Left renal cortex interstitium (tissue), 4 donors: ENCODE measurements around the gene AUTS2. TPM values are rescaled to one million over a fixed set of nuclear protein-coding genes. Genes with fewer than 3 reads are reported as not detected.

Experiments
- DNase-seq, 4 donors: peaks; one replicate each; pipeline ENCODE4 v3.0.0-alpha.2; 2013; ENCODE audit warnings: low read depth in 4 of 4, low spot score in 2 of 4, missing footprints in 1 of 4
- polyA plus RNA-seq, 4 donors: library from polyadenylated mRNA; unstranded; fragments of 120-200 nt; gene quantifications; one replicate each; pipeline ENCODE4 v1.2.1, GENCODE V29; 2013; ENCODE audit not compliant: insufficient read length in 4 of 4

The AUTS2 gene
- polyA plus RNA-seq, 4 donors: 56.5 to 144 (median 82.8) TPM

DNA sequence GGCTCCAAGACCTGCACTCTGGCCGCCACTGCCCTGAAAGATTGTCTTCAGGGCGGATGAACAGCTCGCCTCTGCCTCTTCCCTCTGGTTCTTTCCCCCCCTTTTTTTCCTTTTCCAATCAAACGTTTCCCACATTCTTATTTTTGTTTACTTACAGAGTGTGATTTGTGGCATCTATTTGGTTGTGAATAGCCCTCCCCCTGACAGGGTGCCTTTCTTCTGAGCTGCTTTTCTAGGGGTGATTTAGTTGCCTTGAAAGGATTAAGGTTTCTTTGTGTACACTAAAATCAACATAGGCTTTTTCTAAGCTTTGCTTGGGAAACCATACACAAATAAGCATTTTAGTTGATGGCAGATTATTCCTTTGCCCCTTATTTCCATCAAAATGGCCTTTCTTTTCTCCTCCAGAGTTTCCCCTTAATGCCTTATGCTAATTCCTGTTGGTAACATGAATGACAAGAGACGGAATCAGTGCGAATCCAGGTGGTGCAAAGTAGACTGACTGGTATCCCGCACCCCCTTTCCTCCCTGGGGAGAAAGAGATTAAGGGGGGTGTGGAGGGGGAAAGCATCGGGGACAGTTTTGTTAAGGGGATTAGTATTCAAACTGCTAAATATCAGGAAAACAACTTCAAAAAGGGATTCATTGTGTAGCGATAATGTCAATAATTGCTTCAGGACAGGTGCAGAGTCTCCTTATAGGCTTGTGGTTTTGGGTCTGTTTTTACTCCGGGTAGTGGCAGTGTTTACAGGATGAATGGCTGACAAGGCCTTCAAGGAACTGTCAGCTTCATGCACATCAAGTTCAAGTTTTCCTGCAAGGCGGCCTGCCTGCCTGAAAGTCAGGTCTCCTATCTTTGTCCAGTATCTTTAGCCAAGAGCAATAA, 1102.0 kb downstream of the AUTS2 start:
- DNase-seq: no peak

DNA sequence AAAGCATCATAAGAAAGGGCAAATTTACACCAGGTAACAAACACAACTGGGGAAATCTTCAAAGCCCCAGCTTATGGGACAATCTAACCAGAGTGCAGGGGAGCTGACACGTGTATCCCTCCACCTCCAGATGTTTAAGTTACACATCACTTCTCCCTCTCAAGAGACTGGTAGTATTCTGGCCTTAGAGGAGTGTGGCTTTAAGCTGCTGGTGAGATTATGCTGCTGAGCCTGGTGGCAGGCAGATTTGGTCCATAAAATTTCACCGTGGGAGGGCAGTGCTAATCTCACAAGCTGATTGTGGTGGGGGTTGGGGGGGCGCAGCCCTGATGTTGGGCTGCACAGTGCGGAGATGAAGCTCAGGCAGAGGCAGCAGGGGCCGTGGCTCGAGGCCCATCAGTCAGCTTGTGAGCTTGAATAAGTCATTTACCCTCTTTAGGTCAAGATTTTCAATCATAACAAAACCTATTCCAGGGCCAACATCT, 1102.7 kb downstream of the AUTS2 start:
- DNase-seq: no peak

DNA sequence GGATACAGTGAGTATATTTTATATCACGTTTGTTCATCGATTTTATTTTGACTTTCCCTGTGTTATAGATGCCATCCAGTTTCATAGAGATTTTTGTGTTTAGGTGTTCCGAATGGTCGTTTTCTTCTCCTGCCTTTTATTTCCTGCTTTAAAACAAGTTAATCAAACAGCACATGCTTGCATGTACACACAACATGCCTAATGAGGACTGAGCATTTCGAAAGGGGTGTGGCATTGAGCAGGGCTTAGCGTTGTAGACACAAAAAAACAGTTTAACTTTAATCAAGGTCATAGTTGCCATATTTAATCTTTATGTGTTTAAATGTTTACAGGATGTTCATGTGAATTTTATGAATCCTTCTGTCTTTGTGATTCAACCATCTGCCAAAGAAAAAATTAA, 1103.2 kb downstream of the AUTS2 start:
- DNase-seq: no peak

DNA sequence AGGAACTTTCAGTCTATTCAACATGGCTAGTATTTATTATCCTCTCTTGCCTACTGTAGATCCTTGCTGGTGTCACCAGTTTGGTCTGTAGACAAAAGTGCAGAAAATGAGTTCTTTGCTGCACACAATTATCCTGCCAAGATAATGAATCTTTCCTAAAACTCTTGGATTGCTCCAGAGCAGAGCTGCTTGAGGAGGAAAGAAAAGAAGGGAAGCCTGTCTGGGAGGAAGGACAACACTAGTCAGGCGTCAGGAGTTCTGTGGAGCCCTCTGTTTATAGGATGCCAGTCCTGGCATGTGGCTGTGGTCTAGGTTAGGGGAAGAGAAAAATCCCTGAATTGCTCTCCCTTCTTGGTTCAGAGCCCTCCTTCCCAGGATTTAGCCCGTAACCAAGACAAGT, 1103.7 kb downstream of the AUTS2 start:
- no peak for DNase-seq

DNA sequence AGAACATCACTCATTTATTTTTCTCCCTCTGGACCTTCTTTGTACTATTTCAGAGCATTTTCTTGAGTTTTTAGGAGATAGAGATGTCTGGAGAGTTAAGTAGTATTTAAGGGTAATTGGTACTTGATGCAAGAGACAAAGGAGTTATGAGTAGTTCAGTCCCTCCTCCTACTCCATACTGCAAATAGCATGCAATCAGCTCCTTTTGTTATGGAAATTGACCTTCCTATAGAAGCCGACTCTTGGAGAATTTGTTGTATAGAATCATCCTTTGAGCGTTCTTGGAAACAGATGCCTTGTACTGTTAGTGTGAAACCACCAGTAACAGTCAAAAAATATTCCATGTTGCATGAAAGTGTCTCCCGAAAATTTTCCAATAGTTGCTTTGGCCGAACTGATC, 1105.5 kb downstream of the AUTS2 start:
- no peak for DNase-seq

DNA sequence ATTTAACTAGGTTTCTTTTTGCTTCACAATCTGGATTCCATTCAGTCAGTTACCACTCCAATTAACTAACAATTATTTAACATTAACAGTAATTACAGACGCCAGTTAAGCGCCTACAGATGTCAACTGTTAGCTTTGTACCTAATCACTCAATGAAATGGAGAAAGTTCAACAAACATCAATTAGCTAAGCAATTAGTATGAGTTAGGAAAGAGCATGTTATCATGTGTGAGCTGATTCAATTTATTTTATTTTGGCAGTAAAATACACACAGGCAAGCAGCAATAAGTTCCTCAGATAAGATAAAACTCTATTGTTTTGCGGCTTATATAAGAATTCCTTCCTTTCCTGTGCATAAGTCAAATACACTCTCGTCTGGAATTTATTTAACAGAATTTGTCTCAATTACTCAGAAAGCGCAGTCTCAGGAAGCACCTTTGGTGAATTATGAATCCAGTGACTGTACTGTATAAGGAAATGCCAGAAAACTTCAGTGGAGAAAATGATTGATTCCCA, 1106.6 kb downstream of the AUTS2 start:
- DNase-seq: no peak

DNA sequence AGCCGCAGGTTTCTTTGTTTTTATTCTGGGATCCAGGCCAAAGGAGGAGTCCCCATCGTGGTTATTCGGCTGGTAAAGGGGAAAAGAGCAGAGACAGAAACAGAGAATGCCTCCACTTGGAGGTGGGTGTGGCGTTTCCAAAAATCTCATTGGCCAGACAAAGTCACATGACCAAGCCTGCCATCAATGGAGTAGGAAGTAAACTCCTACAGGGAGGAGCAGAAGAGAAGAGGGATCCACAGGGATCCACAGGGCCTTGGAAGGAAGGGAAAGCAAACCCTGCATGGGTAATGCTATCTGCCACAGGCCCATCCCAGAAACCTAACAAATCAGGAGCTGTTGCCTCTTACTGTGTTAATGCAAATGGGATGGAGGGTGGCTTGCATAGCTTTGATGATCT, 1107.9 kb downstream of the AUTS2 start:
- DNase-seq: no peak

DNA sequence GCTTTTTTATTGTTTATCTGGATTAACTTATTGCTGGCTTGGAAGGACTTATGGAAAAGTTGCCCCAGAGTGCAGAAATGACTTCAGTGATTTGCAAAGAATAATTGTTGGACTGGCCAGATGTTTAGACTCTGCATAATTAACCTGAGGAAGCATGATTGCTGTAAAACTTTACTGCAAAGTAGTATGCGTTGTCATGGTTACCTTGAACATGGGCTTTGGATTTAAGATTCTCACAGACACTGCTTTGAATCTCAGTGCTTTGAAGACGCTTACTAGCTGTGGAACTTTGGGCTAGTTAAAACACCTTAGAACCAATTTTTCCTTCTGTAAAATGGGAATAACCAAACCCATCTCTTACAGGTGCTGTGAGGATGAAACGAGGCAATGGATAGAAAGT, 1108.4 kb downstream of the AUTS2 start:
- no peak for DNase-seq

DNA sequence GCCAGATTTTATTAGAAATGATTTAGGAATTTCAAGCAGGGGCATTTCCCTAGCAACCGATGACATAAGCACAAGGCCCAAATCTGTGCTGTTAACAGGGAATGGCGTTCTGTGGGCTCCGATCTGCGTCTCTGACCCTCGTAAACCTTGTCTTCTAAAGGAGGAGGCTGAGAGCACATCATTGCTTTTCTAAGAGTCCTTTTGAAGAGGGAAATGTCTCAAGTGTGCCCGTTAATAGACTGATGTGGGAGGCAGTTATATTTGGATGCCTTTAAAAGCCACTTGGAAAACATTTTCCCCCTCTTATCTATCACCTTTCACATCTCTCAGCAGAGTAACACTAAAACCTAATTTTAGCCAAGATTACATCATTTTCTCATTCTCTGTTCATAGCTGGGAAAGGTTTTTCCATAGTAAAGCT, 1109.6 kb downstream of the AUTS2 start:
- no peak for DNase-seq

DNA sequence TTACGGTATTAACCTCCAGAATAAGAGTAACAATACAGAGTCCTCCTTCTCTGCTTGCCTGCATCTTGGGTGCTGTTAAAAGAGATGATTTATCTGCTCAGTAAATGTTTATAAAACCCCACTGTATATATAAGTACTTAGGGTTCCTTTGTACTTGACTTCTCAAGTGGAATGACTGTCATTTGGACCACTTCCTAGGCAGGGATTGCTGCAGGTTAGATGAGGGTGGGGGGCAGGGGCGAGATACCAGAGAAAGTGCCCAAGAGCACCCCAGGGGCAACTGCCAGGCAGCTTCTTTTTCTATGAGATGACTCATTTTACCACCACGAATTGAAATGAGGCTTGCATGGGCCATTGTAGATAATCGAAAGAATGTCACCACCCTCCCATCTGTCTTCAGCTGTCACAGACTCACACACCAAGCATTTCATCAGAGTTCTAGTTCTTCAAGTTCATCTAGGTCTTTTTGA, 1111.8 kb downstream of the AUTS2 start:
- no peak for DNase-seq

DNA sequence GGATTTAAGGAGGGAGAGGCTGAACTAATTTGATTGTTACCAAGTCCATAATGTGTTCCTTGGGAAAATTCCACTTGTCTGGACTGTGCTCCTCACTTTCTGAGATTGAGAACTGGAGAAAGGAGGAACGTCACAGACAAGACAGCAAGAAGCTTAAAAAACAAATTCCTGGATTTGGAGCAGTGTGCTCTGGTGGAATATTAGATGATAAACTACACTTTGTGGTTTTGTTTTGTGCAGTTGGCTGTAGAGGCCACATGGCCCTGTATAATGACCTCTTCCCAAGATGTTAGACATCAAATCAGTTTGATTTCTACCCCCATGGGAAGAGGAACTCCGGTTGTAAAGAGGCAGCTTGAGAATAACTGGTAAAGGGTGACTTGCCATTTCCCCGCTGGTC, 1112.4 kb downstream of the AUTS2 start:
- no peak for DNase-seq

DNA sequence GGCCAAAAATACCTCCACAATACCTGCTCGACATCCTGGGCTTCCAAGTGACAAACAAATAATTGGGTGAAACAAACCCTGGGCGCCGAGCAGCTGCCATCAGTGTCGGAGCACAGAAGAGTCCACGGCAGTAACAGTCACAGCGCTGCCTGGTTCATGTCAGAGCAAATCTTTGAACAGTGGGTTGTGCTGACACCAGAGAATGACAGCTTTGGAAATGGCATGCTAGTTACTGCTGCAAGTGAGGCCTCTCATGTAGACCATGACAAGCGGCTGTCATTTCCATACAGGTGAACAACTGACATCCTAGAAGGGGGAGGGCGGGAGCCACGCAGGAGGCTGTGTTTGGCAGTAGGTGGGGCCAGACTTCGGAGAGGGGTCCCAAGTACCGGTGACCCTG, 1113.2 kb downstream of the AUTS2 start:
- DNase-seq: no peak

DNA sequence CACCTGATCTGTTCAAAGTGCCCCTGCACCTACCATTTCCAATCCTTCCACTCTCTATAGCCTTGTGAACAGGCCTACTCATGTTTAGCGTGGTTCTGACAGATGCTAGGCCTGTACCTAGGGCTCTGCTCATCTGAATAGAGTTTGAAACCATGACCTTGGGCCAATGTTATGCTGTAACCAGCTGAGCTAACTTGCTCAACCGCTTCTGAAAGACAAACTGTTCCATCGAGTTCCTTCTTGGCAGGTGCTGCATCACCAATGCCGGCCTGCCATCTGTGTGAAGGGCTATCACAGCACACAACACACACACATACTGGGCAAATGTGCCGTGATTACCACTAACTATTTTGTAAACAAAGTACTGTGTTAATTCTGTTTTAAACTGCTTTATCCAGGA, 1114.7 kb downstream of the AUTS2 start:
- DNase-seq: no peak

DNA sequence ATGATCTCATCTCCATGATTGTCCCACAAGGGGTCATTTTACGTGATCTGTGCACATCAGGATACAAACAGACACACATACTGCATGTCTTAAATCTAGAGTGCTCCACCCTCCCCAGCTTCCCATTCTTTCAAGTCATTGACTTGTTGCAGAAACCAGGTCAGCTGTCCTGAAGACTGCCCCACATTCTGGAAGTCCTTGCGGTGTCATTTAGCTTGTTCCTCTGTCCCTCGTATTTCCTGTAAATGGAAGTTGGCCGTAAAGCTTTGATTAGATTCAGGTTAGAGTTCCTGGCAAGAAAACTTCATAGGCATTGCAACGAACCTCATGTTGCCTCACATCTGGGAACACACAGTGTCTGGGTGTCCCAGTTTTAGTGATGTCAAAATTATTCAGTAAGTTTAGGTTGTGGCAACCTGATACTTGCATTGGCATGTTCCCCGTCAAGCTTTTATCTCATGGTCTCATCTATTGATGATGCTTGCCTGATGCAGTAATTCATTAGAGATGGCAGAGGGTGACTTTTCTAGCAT, 1116.3 kb downstream of the AUTS2 start:
- DNase-seq: no peak

DNA sequence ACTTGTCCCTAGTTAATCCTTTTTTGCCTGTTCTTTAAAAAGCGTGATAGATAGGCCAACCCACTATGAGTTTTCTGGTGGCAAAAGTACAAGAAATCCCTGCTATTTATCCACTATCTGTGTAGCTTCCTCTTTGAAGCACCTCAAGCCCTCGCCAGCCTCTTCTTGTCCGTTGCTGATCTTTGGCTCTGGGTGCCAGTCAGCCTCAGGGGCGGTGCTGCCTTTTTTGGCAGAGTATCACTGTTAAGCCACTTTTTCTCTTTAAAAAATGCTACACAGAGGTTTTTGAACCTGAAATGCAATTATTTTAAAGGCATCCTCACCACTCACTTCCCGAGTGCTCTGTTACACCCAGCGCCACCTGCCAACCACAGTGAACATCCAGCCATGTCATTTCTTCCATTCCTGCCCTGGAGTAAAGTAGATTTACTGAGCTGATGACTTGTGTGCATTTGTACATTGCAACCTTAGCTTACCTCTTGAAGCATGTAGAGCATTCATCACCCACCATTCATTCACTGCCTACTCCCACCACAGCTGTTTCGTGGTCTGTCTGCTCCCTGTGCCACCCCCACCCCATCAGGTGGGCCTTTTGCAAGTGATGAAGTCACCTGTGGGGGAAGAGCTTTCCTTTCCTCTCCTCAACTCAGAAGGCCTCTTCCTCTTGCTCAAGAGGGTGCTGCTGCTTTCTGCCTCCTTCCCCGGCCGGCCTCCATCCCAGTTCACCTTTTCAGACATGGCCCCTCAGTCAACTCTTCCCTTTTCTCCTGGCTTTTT, 1119.5 kb downstream of the AUTS2 start:
- no peak for DNase-seq

DNA sequence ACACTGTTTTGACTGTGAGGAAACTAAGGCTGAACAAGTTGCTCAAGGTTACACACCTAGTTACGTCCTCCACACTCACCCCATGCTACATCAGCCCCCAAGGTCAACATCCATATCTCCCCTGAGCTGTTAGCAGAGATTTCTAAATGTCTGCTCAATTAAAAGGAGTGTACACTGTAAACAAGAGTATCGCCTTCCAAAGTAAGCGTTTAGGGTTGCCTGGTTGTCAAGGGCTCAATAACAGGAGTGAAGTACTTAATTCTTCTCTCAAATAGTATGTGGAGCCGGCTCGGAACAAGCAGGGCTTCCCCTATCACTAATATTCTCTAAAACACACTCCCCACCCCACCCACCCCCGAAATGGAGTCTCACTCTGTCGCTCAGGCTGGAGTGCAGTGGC, 1120.8 kb downstream of the AUTS2 start:
- DNase-seq: no peak

DNA sequence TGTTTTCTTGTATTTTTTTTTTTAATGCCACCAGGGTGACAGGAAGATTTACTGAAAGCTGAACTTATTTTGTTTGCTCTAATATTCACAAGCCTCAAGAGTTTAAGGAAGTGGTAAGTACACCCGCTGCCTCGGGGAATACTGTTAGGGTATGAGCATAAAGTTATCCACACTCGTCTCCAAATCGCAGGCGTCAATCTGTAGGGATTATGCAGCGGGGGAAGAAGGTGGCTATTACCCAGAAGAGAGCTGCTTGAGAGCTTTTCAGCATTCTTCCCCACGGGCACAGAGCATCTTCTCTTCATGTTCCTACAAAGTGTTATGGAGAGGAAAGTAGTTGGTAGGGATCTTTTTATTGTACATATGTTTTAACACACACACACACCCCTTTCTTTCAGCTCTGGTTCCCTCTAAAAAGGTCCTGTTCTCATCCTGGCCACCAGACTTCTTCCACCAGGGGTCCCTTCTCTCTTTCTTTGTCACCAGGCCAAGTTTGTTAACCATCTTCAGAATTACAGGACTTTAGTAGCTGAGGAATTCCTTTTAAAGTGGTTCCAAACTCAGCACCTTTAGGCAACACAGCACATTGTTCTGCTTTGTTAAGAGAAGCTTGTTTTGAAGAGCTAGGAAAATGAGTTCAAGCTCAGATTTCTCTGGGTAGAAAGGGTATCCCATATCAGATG, 1122.1 kb downstream of the AUTS2 start:
- DNase-seq: no peak

DNA sequence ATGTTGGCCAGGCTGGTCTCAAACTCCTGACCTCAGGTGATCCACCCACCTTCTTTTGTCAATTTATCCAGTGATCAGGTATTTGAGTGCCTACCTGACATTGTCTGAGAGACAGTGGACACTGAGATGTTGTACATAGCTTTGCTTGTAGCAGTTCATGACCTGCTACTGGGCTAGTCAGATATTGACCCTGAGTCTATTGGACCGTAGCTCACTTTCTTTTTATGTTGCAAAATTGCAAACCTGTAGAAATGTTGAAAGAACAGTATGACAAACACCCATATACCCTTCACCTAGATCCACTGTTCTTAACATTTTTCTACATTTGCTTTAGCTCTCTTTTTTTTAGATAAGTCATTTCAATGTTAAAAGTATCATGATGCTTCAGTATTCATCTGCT, 1123.2 kb downstream of the AUTS2 start:
- no peak for DNase-seq

DNA sequence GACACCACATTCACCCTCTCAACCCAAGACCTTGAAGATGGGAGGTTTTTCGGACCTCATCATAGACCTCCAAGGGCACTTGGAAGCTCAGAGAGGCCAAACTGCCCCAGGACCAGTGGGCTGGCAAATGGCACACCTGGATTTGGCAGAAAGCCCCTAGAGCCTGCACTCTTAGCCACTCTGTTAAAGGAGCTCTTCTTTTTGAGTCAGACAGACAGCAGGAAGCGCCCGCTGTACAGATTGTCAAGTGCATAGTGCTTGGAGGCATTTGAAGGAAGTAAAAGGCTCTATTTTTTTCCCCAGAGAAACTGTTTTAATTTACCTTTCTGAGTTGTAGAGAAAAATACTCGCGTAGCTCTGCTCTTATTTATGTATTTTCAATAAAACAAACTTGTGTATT, 1125.1 kb downstream of the AUTS2 start:
- DNase-seq: no peak

DNA sequence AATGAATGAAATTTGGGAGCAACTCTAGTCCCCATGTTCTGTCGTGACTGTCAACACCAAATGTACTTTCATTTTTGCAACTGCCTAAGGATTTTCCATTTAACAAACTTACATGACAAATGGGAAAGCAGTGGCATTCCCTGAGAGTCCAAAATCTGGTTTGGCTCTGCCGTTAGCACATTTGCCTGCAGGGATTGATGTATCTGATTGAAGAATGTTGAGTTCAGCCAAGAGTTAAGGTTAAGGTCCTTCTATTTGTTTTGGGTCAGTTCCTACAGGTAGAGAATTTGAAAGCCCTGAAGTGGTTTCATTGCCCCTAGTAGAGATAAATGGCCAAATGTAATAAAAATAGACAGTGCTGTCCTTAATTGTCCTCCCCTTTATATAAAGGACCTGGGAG, 1127.2 kb downstream of the AUTS2 start:
- no peak for DNase-seq

DNA sequence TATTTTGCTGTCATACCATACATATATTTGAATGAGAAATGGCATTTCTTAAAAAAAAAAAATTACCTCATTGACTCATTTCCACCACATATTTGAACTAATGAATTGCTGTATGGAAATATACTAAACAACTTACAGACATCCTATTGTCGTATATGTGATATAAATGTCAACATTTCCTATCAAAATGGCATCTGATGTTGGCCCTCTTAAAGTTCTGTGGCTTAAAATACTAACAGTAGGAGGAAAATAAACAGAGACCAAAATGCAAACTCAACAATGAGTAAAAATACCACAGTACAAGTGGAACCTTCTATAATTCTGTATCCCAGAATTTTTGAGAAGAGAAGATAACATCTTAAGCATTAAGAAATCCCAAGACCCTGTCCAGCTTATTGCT, 1128.0 kb downstream of the AUTS2 start:
- DNase-seq: no peak
